A673 (cell line): Measurements from ENCODE around the gene AXDND1. TPM values are rescaled to one million over a fixed set of nuclear protein-coding genes. Genes with fewer than 3 reads are reported as not detected.

ENCODE experiments used
- BruUV-seq: library from RNA; stranded (reverse); fragments of 400-500 nt; replicated peaks from 2 replicates; lab custom pipeline; 2021; lab: Mats Ljungman, UMichigan
- CTCF ChIA-PET: fragments of 300-600 bp; sonication (Branson Sonifier 250); formaldehyde crosslinking; loops from one replicate; lab custom pipeline; 2022; ENCODE audit warnings: antibody characterized with exemption; lab: Charles Lee
- POLR2A ChIA-PET: fragments of 300-600 bp; sonication (Branson Sonifier 250); formaldehyde crosslinking; loops from one replicate; lab custom pipeline; 2022; ENCODE audit warnings: antibody characterized with exemption; ENCODE audit not compliant: low non-redundant PET; lab: Charles Lee
- DNase-seq: peaks from one replicate; pipeline ENCODE4 v3.0.0-alpha.2; 2015; ENCODE audit warnings: low spot score
- H3K27ac ChIP-seq: fragments of 200-600 bp; sonication (generic); 2 replicates; pipeline ENCODE4 v1.5.1; 2016; ENCODE audit warnings: mixed run types, low read depth, mild to moderate bottlenecking, mixed read lengths, antibody characterized with exemption, low read length; ENCODE audit not compliant: poor library complexity, severe bottlenecking
- H3K27me3 ChIP-seq: fragments of 200-600 bp; sonication (generic); replicated peaks from 2 replicates; pipeline ENCODE4 v1.6.1; 2017; ENCODE audit warnings: mixed run types, low read depth, mild to moderate bottlenecking, mixed read lengths, antibody characterized with exemption, low read length; ENCODE audit not compliant: insufficient read depth, poor library complexity
- H3K36me3 ChIP-seq: fragments of 200-600 bp; sonication (generic); 2 replicates; pipeline ENCODE4 v1.6.1; 2016; ENCODE audit warnings: mixed run types, mild to moderate bottlenecking, mixed read lengths, antibody characterized with exemption, low read length; ENCODE audit not compliant: insufficient read depth, poor library complexity, severe bottlenecking
- H3K4me1 ChIP-seq: fragments of 200-600 bp; sonication (generic); 2 replicates; pipeline ENCODE4 v1.6.1; 2017; ENCODE audit warnings: mixed run types, mild to moderate bottlenecking, mixed read lengths, antibody characterized with exemption, low read length; ENCODE audit not compliant: insufficient read depth, poor library complexity, severe bottlenecking
- H3K4me3 ChIP-seq: fragments of 200-600 bp; sonication (generic); 2 replicates; pipeline ENCODE4 v1.5.1; 2016; ENCODE audit warnings: low read depth, mixed run types, mild to moderate bottlenecking, mixed read lengths, low read length; ENCODE audit not compliant: poor library complexity, severe bottlenecking
- H3K9me3 ChIP-seq: fragments of 200-600 bp; sonication (generic); 2 replicates; pipeline ENCODE4 v1.6.1; 2016; ENCODE audit warnings: mixed run types, low read depth, mild to moderate bottlenecking, mixed read lengths, antibody characterized with exemption, low read length; ENCODE audit not compliant: poor library complexity, severe bottlenecking
- EZH2 ChIP-seq: fragments of 200-600 bp; sonication (generic); IDR thresholded peaks from 2 replicates; pipeline ENCODE4 v1.6.1; 2017; ENCODE audit warnings: borderline replicate concordance, low read depth, mild to moderate bottlenecking, mixed read lengths, antibody characterized with exemption, low read length; ENCODE audit not compliant: poor library complexity, severe bottlenecking
- intact Hi-C: fragments of 100-400 bp; cut with micrococcal nuclease; formaldehyde crosslinking; loops from one replicate; pipeline ENCODE4 v1.10.0; 2022; ENCODE audit not compliant: unreplicated experiment
- total RNA-seq: library from RNA; stranded (reverse); gene quantifications from 2 replicates; pipeline ENCODE4 v1.2.3, GENCODE V29; 2021
- TF ChIP-seq, protein P1 (sequence below): fragments of 300-800, 200-600 bp; sonication (generic); conservative IDR thresholded peaks from 2 replicates; pipeline ENCODE4 v1.5.1; 2017; ENCODE audit warnings: low read depth, mild to moderate bottlenecking, antibody characterized with exemption, low read length, moderate library complexity, mixed read lengths

Gene AXDND1
- total RNA-seq, 1 experiment from 2014 or later = not detected

DNA sequence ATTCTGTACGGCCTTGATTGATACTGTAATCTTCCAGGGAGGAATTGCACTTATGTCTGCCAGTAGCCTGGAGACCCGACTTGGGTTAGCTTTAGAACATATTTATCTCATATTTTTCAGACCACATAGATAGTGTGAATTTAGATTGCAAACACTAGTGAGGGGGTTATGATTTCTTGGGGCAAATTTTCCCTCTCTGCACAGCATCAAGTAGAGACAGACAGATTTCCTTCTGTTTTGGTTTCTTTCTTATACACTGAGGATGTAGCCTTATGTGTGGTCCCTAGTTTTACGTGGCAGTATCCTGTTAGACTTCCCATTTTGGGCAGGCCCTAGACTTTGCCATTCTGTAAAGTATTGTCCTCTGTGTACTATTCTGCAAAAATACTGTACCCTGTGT is 43.2 kb upstream of the AXDND1 start:
- BruUV-seq = no TSS peak

DNA sequence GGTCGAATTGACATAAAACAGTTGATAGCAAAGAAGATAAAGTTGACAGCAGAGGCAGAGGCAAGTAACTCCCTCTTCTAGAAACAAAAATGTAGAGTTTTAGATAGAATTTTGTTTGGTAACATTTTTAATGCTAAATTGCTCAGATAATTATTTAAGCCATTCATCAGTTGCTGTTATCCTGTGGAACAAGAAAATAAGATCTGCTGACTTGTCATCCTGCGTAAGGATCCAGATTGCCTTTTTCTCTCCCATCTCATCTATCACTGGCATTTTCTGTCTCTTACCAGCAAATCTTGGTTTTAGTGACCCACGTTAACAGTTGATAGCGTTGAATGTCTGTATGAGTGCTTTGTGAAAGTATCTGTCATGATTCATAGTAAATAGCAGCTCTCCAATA is 42.3 kb upstream of the AXDND1 start:
- Histone ChIP-seq H3K4me3 (no peak overlapping the region), H3K27ac (no peak overlapping the region), H3K36me3 (peaks cover 3% of the 10 kb centered on the region), H3K4me1 (peaks cover 5% of the 10 kb centered on the region), H3K9me3 (no peaks in the 10 kb centered on the region), H3K27me3 (no peaks in the 10 kb centered on the region)
- no TSS peak for BruUV-seq
- DNase-seq = no peak
- TF ChIP-seq, protein P1, sequence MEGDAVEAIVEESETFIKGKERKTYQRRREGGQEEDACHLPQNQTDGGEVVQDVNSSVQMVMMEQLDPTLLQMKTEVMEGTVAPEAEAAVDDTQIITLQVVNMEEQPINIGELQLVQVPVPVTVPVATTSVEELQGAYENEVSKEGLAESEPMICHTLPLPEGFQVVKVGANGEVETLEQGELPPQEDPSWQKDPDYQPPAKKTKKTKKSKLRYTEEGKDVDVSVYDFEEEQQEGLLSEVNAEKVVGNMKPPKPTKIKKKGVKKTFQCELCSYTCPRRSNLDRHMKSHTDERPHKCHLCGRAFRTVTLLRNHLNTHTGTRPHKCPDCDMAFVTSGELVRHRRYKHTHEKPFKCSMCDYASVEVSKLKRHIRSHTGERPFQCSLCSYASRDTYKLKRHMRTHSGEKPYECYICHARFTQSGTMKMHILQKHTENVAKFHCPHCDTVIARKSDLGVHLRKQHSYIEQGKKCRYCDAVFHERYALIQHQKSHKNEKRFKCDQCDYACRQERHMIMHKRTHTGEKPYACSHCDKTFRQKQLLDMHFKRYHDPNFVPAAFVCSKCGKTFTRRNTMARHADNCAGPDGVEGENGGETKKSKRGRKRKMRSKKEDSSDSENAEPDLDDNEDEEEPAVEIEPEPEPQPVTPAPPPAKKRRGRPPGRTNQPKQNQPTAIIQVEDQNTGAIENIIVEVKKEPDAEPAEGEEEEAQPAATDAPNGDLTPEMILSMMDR = no peak
- TF ChIP-seq EZH2 = no peak
- intact Hi-C loops = no loop called here
- ChIA-PET CTCF (no interaction called here), POLR2A (no interaction called here)

More for the DNA sequence above, 43.2 kb upstream of the AXDND1 start:
- H3K4me1 ChIP-seq = peaks cover 9% of the 10 kb centered on the region
- no peak overlapping the region for H3K4me3 ChIP-seq
- H3K27ac ChIP-seq = no peak overlapping the region
- ChIA-PET CTCF (no interaction called here), POLR2A (no interaction called here)
- intact Hi-C loops = no loop called here
- no peaks in the 10 kb centered on the region for H3K9me3 ChIP-seq
- no peak for DNase-seq
- H3K27me3 ChIP-seq = no peaks in the 10 kb centered on the region
- no peak for TF ChIP-seq EZH2
- TF ChIP-seq, protein P1 = no peak
- peaks cover 3% of the 10 kb centered on the region for H3K36me3 ChIP-seq

DNA sequence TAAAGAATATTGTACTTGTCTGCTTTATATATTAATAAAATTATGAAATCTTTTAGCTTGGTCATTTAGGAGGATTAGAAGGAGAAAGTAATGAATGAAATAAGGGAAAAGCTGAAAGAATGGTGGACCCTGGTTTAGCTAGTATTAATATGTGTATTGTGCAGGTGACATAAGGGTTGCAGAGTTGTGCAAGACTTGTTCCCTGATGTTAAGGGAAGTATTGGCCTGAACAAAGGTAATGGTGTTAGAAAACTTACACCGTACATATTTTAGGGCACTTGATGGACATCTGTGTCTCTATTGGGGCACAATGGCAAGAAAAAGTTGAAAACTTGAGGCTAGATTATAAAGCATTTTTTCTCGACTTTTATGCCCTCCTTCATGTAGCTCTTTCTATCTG is 39.9 kb upstream of the AXDND1 start:
- H3K4me1 ChIP-seq = no peaks in the 10 kb centered on the region
- H3K36me3 ChIP-seq = no peaks in the 10 kb centered on the region
- intact Hi-C loops = no loop called here
- no peak overlapping the region for H3K4me3 ChIP-seq
- no peak for DNase-seq
- ChIA-PET CTCF (no interaction called here), POLR2A (no interaction called here)
- peaks cover 9% of the 10 kb centered on the region for H3K9me3 ChIP-seq
- H3K27ac ChIP-seq = no peak overlapping the region
- TF ChIP-seq, protein P1 = no peak
- H3K27me3 ChIP-seq = no peaks in the 10 kb centered on the region
- BruUV-seq = no TSS peak
